ENCODE results near the gene PREP. TPM values are rescaled to one million over a fixed set of nuclear protein-coding genes. Genes with fewer than 3 reads are reported as not detected.
A peak's percentile ranks its signal among the peaks of the same experiment; 100 is the strongest.

PREP gene
- total RNA-seq, 1 experiment from 2014 or later: 69.9 TPM

DNA sequence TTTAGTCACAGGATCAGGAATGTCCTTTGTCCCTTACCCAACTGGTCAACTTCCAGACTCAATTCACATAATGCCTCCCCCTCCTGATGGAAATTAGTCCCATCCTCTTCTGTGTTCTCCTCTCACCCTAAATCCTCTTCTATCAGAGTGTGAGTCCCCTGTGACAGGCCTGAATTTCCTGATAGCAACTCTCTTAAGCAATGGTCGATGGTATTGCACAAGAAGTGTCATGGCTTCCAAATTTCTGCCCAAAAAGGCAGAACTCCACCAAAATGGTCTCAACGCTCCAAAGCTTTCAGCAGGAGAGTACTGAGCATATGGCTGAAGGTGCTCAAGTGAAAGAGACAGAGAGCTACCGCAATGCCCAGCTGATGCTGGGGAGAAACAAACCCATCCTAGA is 2.4 kb downstream of the PREP start:
- H3K36me3 ChIP-seq (ENCODE audit: control insufficient read depth, insufficient read depth, low read length): no peaks in the 10 kb centered on the region
- Mint-ChIP-seq H3K4me1 (ENCODE audit: low read depth, unreplicated experiment) (peaks cover 21% of the 10 kb centered on the region), H3K27ac (ENCODE audit: unreplicated experiment) (peak overlapping the region; percentile 91), H3K9me3 (ENCODE audit: unreplicated experiment) (no peaks in the 10 kb centered on the region), H3K27me3 (ENCODE audit: insufficient read depth, unreplicated experiment) (no peaks in the 10 kb centered on the region), H3K36me3 (ENCODE audit: insufficient read depth, unreplicated experiment) (peaks cover 20% of the 10 kb centered on the region), H3K4me3 (ENCODE audit: unreplicated experiment) (peak overlapping the region; percentile 97)
- H3K9me3 ChIP-seq: no peaks in the 10 kb centered on the region
- no peak for DNase-seq
- no peaks in the 10 kb centered on the region for H3K27me3 ChIP-seq (replicated peaks; ENCODE audit: control insufficient read depth, insufficient read depth, low read length)
- BruUV-seq (replicated peaks): no TSS peak
- ChIA-PET POLR2A (no interaction called here), CTCF (interaction anchor here (1.4 kb wide), 1 partner anchor 83 kb away, joined by 4 read pairs; no protein-coding TSS in a partner anchor)
- TF ChIP-seq, protein P1, sequence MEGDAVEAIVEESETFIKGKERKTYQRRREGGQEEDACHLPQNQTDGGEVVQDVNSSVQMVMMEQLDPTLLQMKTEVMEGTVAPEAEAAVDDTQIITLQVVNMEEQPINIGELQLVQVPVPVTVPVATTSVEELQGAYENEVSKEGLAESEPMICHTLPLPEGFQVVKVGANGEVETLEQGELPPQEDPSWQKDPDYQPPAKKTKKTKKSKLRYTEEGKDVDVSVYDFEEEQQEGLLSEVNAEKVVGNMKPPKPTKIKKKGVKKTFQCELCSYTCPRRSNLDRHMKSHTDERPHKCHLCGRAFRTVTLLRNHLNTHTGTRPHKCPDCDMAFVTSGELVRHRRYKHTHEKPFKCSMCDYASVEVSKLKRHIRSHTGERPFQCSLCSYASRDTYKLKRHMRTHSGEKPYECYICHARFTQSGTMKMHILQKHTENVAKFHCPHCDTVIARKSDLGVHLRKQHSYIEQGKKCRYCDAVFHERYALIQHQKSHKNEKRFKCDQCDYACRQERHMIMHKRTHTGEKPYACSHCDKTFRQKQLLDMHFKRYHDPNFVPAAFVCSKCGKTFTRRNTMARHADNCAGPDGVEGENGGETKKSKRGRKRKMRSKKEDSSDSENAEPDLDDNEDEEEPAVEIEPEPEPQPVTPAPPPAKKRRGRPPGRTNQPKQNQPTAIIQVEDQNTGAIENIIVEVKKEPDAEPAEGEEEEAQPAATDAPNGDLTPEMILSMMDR (IDR thresholded peaks at IDR 0.05; ENCODE audit: insufficient read depth in 1 of 2, low read depth in 1 of 2, low read length in 1 of 2, severe bottlenecking in 1 of 2, unreplicated experiment in 1 of 2): no peak
- peaks cover 17% of the 10 kb centered on the region for H3K4me1 ChIP-seq
- intact Hi-C loops (cut with micrococcal nuclease; ENCODE audit: unreplicated experiment): loop anchor here (2.0 kb wide), 1 partner anchor 20 kb away; no protein-coding TSS in a partner anchor
- no peak overlapping the region for H3K4me3 ChIP-seq (ENCODE audit: low read depth, low read length)

- CTCF ChIA-PET: interaction anchor here (0.5 kb wide), 1 partner anchor 231 kb away, joined by 4 read pairs; no protein-coding TSS in a partner anchor
- Mint-ChIP-seq H3K36me3 (ENCODE audit: insufficient read depth, unreplicated experiment) (peaks cover 24% of the 10 kb centered on the region), H3K27me3 (ENCODE audit: insufficient read depth, unreplicated experiment) (no peaks in the 10 kb centered on the region), H3K4me1 (ENCODE audit: low read depth, unreplicated experiment) (peaks cover 21% of the 10 kb centered on the region), H3K4me3 (ENCODE audit: unreplicated experiment) (no peak overlapping the region), H3K9me3 (ENCODE audit: unreplicated experiment) (no peaks in the 10 kb centered on the region), H3K27ac (ENCODE audit: unreplicated experiment) (no peak overlapping the region)
- intact Hi-C loops (cut with micrococcal nuclease; ENCODE audit: unreplicated experiment): no loop called here
- no TSS peak for BruUV-seq (replicated peaks)
- Histone ChIP-seq H3K27me3 (replicated peaks; ENCODE audit: control insufficient read depth, insufficient read depth, low read length) (no peaks in the 10 kb centered on the region), H3K4me3 (ENCODE audit: low read depth, low read length) (no peak overlapping the region), H3K9me3 (no peaks in the 10 kb centered on the region), H3K36me3 (ENCODE audit: control insufficient read depth, insufficient read depth, low read length) (no peaks in the 10 kb centered on the region), H3K4me1 (peaks cover 17% of the 10 kb centered on the region)
- TF ChIP-seq, protein P1 (IDR thresholded peaks at IDR 0.05; ENCODE audit: insufficient read depth in 1 of 2, low read depth in 1 of 2, low read length in 1 of 2, severe bottlenecking in 1 of 2, unreplicated experiment in 1 of 2): no peak
- POLR2A ChIA-PET: no interaction called here
- DNase-seq: no peak
Measured at GRCh38 chr6:105398859-105399258, 4.0 kb downstream of the PREP start.

- H3K4me3 Mint-ChIP-seq (ENCODE audit: unreplicated experiment): no peak overlapping the region
- ChIA-PET POLR2A (no interaction called here), CTCF (no interaction called here)
- no peaks in the 10 kb centered on the region for H3K27me3 ChIP-seq (replicated peaks; ENCODE audit: control insufficient read depth, insufficient read depth, low read length)
- TF ChIP-seq, protein P1 (IDR thresholded peaks at IDR 0.05; ENCODE audit: insufficient read depth in 1 of 2, low read depth in 1 of 2, low read length in 1 of 2, severe bottlenecking in 1 of 2, unreplicated experiment in 1 of 2): no peak
- H3K4me1 Mint-ChIP-seq (ENCODE audit: low read depth, unreplicated experiment): peaks cover 21% of the 10 kb centered on the region
- H3K36me3 ChIP-seq (ENCODE audit: control insufficient read depth, insufficient read depth, low read length): no peaks in the 10 kb centered on the region
- intact Hi-C loops (cut with micrococcal nuclease; ENCODE audit: unreplicated experiment): no loop called here
- H3K36me3 Mint-ChIP-seq (ENCODE audit: insufficient read depth, unreplicated experiment): peaks cover 28% of the 10 kb centered on the region
- H3K9me3 ChIP-seq: no peaks in the 10 kb centered on the region
- DNase-seq: no peak
- H3K9me3 Mint-ChIP-seq (ENCODE audit: unreplicated experiment): no peaks in the 10 kb centered on the region
- no TSS peak for BruUV-seq (replicated peaks)
- no peak overlapping the region for H3K27ac Mint-ChIP-seq (ENCODE audit: unreplicated experiment)
- no peak overlapping the region for H3K4me3 ChIP-seq (ENCODE audit: low read depth, low read length)
- no peaks in the 10 kb centered on the region for H3K27me3 Mint-ChIP-seq (ENCODE audit: insufficient read depth, unreplicated experiment)
- H3K4me1 ChIP-seq: peaks cover 17% of the 10 kb centered on the region
Measured at GRCh38 chr6:105397987-105398386, 4.9 kb downstream of the PREP start.
